Measurements from ENCODE around the gene MDM4.

DNA sequence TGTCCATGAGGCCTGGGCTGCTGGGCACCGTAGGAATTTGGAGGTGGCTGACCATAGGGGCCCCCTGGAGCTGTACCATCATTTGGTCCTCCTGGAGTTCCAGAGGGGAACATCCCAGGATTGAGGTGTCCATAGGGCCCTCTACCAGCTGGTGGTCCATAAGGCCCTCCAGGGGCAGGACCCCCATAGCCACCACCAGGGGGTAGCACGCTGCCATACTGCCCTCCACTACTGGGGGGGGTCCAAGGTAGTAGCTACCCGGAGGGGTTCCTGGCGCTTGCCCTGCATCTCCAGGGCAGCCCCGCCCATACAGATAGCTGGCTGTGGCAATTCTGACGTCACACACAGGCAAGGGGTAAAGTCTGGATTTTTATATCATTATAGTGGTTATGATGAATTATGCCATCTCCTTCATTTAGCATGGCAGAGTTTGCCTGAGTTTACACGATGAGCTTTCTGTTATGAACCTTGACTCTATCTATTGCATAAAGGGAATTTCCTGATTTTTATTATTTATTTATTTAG is 13.2 kb downstream of the MDM4 start:
- TF ChIP-seq, protein P1, sequence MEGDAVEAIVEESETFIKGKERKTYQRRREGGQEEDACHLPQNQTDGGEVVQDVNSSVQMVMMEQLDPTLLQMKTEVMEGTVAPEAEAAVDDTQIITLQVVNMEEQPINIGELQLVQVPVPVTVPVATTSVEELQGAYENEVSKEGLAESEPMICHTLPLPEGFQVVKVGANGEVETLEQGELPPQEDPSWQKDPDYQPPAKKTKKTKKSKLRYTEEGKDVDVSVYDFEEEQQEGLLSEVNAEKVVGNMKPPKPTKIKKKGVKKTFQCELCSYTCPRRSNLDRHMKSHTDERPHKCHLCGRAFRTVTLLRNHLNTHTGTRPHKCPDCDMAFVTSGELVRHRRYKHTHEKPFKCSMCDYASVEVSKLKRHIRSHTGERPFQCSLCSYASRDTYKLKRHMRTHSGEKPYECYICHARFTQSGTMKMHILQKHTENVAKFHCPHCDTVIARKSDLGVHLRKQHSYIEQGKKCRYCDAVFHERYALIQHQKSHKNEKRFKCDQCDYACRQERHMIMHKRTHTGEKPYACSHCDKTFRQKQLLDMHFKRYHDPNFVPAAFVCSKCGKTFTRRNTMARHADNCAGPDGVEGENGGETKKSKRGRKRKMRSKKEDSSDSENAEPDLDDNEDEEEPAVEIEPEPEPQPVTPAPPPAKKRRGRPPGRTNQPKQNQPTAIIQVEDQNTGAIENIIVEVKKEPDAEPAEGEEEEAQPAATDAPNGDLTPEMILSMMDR (IDR thresholded peaks at IDR 0.05) = no peak
- TF ChIP-seq POLR2AphosphoS5 (IDR thresholded peaks at IDR 0.05) = no peak
- no peak for TF ChIP-seq EP300 (IDR thresholded peaks at IDR 0.05)
